ENCODE measurements around the gene ARHGAP44.

DNA sequence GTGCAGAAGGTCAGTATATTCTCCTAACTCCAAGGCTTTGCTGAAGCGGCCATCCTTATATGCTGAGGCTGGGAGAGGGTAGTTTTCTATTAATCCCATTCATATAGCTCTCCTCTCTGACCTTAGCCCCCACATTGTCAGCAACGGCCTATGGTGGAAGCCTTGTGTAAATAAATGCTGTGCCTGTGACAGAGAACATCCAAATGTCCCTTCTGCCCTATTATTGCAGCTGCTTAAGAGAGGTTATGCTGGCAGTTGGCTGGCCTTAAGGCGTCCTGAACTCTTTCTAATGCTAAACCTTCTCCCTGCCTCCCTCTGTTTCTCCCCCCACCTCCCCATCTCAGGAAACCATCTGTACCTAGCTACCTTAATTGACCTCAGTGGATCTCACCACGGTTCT, 53.6 kb downstream of the ARHGAP44 start:
- TF ChIP-seq, protein P1, sequence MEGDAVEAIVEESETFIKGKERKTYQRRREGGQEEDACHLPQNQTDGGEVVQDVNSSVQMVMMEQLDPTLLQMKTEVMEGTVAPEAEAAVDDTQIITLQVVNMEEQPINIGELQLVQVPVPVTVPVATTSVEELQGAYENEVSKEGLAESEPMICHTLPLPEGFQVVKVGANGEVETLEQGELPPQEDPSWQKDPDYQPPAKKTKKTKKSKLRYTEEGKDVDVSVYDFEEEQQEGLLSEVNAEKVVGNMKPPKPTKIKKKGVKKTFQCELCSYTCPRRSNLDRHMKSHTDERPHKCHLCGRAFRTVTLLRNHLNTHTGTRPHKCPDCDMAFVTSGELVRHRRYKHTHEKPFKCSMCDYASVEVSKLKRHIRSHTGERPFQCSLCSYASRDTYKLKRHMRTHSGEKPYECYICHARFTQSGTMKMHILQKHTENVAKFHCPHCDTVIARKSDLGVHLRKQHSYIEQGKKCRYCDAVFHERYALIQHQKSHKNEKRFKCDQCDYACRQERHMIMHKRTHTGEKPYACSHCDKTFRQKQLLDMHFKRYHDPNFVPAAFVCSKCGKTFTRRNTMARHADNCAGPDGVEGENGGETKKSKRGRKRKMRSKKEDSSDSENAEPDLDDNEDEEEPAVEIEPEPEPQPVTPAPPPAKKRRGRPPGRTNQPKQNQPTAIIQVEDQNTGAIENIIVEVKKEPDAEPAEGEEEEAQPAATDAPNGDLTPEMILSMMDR (conservative IDR thresholded peaks at IDR 0.05; ENCODE audit: low read length): no peak
- no peak for TF ChIP-seq EZH2phosphoT487 (IDR thresholded peaks at IDR 0.05; ENCODE audit: borderline replicate concordance, low read depth, low read length)

All from OCI-LY7 (cell line).